ENCODE measurements around the gene TXNDC11.
A peak's percentile ranks its signal among the peaks of the same experiment; 100 is the strongest.

The TXNDC11 gene

DNA sequence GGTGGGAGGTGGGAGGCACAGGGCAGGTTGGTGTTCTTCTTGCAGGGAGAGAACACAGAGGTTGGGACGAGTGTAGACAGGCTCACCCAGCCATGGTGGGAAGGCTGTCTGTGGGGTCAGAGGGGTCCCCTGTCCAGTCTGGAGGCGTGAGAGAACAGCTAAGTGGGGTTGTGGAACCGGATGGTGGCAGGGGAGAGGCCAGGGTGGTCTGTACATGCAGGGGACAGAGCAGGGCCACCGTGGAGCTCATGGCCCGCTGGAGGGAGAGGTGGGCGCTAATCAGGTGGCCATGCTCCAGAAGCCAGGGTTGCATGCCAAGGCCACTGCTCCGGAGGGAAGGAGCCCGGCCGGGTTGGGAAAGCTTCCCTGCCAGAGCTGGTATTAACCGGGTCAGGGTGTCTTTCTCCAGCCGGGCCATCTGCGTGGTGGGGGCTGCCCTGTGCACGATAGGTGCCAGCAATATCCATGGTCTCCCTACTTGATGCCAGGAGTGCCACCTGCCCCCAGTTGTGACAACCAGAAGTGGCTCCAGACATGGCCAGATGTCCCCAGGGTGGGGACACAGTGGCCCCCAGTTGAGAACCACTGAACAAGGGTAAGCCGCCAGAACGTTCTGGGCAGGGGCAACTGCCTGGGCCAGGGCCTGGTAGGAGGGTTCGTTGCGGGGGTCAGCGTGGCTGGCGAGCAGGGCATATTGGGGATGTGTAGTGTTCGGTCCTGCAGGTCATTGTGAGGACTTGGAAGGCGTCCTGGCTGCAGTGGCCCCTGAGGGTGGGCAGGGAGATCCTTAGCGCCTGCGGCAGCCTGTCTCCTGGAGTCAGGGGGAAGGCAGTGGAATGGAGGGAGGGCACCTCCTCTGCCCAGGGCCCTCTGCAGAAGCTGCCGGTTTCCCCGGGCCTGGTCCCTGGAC, 69.3 kb downstream of the TXNDC11 start:
- no peak for DNase-seq

DNA sequence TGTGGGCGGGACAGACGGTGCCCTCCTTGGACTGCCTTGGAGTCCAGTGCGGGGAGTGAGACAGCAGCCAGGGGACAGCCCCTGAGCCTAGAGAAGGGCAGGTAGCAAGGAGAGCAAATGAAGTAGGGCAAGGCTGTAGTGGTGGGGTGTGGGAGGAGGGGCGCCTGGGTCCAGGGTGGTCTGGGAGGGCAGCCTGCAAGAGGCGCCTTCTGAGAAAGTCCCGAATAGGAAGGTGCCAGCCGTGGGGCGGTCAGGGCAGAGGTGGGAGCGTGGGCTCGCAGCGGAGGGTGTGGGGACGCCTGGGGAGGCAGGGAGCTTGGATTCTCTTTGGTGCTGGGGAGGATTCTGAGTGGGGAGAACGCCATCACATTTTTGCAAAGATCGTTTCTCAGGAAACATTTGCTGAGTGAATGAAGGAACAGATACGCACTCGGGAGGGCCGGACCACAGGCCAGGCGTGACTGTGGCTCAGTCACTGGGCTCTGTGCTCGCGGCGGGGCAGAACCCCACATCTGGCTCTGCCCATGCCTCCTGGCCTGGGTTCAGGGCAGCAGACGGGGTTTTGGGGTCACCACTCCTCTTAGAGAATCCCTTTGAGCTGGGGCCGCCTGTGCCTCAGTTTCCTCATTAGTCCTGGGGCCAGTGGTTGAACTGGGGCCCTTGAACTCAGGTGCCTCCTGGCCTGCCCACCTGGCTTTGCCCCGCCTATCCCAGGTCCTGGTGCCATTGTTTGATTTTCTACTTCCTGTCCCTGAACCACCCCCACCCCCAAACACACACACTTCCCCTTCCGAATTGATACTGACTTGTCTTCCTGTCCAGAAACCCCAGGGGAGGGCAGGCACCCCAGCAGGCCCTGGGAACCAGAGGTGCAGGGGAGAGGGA, 70.2 kb downstream of the TXNDC11 start:
- peak; percentile 70 for DNase-seq

DNA sequence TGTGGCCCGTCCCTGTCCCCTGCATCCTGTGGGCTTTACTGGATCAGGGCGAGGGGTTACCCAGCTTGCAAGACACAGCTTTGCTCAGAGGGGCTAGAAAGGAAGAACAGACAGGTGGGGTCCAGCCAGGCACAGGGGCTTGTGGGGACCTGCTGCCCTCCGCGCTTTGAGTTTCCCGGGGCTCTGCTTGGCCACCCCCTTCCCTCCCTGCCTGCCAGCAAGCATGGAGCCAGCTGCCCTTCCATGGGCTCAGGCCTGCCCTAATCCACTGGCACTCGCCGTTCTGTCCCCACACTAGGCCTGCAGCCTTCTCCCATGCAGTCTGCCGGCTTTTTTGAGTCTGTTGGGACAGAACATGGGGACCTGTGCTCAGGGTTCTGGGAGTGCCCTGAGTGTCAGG, 71.0 kb downstream of the TXNDC11 start:
- DNase-seq, result no peak

DNA sequence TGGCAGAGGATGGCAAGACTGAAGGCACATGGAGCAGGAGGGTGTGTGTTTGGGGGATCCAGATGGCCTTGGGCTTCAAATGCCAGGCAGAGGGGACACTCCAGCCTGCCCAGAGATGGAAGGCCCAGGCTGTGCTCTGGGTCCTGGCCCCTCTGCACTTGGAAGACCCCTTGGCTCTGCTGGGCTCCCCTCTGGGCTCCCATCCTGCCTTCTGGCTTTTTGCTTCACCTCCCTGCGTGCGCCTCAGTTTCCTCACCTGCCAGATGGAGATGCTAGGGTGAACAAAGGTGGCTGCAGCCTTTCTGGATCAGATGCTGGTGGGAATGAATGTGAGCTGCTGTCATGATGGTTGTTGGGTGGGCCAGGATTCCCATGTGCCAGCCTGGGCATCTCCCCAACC, 71.4 kb downstream of the TXNDC11 start:
- no peak for DNase-seq

DNA sequence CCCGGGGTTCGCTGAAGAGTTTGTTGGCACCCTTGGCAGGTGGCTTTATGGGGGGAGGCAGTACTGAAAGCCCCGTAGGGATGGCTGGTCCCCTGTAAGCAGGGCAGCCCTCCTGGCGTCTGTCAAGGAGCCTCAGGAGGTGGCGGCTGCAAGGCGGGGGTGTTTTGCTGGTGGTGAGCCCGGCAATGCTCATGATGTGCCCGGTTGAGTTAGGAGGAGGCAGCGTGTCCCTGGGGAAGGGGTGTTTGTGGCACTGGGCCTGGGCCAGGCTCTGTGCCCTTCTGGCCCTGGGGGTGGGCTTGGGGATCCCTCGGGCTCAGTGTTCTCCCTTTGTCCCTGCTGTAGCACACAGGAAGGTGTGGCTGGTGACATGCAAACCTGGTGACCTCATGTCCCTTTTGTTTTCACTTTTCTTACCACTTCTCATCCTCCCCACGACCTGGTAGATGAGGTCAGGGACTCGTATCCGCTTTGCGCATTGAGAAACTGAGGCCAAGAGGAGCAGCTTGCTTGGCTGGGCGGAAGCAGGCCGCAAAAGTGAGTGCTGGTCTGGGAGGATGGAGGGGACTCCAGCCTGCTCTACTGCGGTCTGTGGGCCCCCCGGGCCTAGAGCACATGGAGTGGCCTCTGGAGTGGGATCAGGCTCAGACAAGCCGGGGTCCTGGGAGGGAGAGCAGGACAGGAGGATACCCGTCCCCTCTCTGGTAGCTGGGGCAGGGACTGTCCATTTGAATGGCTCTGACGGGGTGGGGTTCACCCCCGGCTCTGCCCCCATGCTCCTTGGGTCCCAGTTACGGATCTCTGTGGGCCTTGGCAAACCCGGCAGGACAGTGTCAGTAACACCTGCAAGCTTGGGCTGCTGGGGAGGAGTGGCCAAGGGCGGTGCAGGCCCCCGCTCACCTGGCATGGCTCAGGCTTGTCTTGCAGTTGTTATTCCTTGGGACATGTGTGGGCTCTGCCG, 72.2 kb downstream of the TXNDC11 start:
- peak; percentile 38 for DNase-seq

DNA sequence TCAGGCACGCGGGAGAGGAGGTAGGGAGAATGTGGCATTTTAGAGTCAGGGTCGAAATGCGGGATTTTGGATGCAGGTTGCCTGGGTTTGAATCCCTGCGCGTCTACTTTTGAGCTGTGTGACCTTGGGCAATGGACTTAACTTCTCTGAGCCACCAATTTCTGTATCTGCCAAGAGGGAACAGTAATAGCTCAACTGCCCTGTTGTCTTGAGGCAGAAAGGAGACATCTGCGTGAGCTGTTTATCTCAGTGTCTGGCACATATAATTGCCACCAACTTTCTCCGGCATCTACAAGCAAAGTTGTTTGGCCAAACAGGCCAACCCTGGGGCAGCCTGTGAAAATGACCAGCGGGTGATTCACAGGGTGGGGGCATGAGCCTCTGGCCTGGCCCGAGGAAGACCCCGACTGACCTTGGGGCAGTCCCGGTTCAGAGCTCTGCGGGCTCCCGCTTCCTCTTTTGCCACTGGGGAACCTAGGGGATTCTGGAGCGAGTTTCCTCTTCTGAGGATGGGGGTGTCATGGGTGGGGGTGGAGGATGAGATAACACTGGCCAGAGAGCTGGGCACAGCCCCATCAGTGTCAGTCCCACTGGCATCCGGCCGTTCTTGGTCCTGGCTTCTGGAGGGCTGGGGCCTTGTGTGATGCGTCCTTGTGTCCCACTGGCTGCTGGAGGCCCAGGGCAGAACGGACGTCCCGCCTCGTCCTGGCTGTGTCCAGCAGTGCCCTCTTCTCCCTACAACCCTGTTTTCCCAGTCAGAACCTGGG, 73.1 kb downstream of the TXNDC11 start:
- DNase-seq, result peak; percentile 84

DNA sequence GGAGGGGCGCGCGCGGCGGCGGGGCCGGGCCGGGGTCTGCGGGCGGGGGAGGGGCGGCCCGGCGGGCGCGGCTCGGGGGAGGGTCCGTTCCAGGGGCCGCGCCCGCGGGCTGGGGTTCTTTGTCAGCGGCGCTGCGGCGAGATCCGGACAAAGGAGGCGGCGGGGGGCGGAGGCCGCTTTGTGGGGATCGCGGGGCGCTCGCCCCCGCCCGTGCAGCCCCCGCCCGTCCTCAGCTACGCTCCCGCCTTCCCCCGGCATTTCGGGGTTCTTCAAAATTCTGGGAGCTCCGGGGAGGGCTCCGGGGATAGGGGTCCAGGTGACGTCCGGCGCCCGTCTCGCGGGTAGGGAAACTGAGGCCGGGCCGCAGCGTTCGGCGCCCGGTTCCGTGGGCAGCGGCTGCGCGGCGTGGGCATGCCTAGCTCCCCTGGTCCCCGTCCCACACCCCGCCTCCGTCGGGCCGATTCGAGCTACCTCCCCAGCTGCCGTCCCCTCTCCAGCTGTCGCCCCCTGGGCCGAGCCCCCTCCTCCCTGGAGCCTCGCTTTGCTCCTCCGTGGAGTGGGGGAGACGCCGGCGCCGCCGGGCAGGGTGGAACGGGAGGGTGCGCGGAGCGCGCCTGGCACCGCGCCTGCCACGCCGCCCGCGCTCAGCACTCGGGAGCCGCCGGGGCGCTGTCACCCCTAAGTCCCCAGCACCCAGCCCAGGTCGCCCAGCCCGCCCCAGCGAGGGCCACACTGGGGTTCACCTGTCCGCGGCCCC, 73.9 kb downstream of the TXNDC11 start:
- DNase-seq, result no peak

DNA sequence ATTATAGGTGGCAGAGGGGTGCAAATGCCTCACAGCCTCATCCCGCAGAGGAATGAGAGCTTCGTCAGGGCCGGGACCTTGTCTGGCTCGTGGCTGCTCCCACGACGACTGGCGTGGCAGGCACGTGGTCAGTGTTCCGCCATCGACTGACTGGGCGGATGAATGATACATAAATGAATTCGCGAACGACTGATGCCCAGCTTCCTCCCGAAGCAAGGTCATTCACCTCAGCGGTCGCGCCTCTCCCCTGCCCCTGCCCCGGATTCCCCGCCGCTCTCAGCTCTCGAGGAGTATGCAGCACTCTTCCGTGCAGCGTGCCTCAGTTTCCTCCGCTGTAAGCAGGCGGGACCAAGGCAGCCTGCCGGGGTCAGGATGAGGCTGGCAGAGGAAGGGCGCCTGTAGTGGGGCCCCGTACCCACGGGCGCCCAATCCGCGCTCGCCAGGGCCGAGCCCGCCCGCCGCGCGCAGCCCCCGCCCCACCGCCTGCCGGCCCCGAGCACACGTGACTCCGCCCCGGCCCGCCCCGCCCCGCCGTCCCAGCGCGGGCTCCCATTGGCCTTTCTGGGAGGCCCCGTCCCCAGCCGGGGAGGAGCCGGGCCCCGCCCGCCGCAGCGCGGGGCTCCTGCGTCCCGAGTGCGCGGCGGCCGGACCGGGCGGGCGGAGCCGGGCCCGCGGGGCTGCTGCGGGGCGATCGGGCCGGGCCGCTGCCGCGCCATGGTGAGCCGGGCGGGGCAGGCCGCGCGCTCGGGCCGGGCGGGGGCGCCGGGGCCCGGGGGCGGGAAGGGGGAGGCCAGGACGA, 74.6 kb downstream of the TXNDC11 start, which contains the start of gene SNN:
Gene SNN, plus strand, starts transcription at position 632 of the 799 bp plus-strand sequence. CDS start 7,605 bp downstream, outside the sequence.
- DNase-seq, result peak; percentile 86

DNA sequence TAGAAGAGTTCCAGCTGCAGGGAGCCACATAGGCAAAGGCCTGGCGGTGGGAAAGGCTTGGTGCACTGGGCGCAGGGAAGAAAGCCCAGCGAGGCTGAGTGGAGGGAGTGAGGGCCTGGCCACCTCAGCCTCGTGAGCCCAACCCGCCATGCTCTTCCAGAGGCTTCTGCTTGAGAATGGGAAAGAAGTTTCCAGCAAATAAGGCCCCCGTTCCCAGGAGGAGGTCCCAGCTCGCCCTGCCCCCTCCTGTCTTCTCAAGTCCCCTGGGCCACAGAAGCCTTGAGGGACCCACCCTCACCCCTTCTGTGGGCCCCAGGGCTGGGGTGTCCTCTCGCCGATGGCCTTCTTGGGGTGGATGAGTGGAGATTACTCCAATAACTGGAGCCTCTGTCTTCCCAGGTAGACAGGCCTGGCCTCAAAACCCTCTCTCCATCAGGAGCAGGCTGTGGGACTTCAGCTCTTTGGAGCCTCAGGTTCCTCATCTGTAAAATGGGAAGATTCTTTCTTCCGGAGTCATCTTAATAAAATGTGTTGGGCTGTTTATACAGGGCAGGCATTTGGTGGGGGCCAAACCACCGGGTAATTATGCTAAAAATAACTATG, 75.3 kb downstream of the TXNDC11 start:
- no peak for DNase-seq

DNA sequence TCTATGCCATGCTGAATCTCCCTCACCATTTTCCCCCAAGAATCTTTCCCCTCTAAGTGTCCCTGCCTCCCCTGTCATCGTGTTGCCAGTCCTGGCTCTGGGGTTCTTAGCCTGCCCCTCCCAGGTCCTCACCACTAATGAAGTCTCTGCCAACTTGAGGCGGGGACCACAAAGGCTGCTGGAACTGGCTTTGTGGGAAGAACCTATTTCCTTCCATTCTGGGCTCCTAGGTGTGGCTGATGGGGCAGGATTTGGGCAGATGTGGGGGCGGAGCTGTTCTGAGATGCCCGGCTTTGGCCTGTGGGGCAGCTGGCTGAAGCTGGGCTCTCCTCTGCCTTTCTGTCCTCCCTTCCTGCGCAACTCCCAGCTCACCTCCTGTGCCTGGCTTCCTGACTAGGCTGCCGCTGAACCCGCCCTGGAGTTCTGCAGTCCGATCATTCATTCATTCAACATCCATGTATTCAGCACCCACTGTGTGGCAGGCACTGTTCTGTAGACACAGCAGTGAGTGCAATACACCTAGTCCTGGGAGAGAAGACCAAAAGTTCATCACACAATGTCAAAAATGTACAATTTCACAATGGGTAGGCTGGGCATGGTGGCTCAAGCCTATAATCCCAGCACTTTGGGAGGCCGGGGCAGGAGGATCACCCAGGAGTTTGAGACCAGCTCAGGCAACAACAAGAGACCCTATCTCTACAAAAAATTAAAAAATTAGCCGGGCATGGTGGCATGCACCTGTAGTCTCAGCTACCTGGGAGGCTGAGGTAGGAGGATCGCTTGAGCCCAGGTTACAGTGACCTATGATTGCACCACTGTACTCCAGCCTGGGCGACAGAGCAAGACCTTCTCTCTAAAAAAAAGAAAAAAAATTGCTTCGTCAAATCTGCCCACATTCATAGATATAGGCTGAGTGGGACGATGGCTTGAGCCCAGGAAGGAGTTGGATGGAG, 76.3 kb downstream of the TXNDC11 start:
- DNase-seq, result no peak

DNA sequence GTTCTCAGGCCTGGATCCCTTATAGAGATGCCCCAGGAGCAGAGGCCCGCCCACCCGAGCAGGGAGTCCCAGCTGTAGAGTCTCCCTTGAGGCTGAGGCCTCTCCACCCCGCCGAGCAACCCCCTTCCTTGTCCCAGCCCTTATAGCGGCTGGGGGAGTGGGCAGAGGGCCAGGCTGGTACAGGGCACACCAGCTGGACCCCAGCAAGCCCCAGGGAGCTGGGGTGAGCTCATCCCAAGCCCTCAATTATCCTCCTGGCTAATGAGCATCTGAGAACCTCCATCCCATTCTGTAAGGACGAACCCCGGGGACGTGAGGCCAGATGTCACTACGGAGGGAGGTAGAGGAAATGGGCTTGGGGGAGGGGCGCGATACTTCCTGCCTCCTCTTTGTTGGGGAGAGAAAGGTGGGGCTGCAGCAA, 77.6 kb downstream of the TXNDC11 start:
- no peak for DNase-seq

DNA sequence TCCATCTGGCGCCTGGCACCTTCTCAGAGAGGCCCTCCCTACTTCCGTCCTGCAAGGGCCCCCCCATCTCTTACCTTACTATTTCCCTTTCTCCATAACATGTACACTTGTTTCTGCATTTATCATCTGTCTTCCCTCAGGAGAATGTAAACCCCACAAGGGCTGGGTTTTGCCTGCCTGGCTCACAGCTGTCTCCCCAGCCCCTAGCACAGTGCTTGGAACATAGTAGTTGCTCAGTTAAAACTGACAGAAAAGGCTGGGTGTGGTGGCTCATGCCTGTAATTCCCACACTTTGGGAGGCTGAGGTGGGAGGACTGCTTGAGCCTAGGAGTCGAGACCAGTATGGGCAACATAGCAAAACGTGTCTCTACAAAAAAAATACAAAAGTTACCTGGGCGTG, 80.1 kb downstream of the TXNDC11 start:
- DNase-seq, result no peak

DNA sequence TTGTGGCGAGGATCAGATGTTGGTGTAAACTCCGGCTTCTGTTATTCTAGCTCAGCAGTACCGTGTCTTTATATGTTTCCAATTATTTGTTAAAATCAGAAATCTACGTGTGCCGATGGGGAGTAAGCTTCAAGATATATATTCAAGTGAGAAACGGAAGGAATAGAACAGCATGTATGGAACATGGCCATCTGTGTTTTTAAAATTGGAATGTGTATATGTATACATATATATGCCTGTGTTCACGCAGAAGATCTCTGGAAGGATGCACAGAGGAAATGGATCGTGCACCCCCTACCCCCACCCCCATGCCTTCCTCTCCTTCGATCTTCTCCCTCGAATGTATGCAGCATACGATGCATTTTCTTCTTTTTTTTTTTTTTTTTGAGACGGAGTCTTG, 82.1 kb downstream of the TXNDC11 start:
- no peak for DNase-seq

DNA sequence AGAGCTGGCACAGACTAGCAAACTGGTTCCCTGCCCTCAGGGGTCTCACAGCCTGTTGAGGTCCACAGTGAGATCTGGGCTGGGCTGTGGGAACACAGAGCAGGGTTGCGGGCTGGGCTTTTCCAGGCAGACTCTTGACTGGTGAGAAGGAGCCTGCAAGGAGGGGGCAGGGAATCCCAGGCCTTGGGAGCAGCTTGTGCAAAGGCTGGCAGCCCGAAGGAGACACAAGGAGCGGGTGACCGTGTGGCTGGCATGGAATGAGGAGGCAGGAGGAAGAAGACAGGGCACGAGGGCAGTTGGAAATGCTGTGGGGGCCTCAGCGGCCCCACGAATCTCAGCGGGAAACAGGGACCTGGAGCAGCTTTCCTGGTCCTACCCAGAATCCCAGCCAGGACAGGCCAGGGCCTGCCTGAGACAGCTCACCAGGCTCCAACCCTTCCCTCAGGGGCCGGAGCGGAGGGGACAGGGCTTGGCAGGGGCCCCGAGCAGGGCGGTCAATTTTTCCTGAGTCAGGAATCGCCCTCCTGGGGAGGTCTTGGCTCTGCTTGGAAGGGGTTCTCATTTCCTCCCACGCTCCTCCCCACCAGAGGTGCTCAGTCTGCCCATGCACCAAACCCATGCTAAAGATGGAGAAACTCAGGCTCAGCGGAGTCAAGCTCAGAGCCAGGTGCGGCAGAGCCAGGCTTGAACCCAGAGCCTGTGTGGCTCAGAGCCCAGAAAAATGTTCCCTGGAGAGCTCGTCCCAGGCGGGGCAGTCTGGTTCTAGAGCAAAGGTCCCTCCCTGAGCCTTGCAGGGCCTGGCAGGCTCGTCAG, 83.6 kb downstream of the TXNDC11 start:
- no peak for DNase-seq

DNA sequence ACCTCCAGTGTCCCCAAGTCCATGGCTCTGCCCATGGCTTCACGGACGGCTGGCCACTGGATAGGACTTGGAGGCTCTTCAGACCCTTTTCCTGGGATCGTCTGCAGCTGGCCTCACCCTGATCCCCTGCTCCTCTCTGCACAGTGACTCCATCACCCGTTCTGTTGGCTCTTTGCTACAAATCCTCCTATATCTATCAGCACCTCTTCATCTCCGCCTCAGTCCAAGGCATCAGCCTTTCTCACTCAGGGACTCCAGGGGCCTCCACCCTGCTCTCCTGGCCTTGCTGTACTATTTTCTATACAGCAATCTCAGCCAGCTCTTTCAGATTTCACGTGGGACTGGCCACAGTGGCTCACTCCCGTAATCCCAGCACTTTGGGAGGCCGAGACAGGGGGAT, 85.1 kb downstream of the TXNDC11 start:
- no peak for DNase-seq

DNA sequence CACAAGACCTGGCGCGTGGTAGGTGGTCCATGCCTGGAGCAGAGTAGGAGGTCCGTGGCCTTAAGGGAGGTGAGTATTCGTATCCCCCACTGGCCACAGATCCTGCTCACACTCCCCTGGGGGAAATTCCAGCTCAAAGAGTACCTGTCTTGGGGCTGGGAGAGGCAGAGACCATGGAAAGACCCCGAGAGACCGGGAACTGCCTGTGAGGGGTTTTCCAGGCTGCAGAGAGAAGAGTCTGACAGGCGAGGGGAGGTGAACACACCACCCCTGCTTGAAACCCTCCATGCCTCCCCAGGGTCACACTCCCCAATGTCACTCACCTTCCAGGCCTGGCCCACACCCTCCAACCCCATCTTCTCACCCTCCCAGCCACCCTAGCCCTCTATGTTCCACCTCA, 87.0 kb downstream of the TXNDC11 start:
- no peak for DNase-seq

DNA sequence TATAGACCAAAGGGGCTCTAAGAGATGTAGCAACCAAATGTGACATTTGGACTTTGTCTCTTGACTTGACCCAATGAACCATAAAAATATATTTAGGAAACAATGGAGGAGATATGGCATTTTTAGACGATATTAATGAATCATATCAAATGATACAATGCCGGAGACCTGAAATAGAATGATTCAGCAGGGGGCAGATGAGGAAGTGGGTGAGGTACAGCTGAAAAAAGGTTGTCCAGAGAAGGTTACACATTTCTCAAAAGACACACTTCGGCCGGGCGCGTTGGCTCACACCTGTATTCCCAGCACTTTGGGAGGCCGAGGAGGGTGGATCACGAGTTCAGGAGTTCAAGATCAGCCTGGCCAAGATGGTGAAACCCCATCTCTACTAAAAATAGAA, 90.9 kb downstream of the TXNDC11 start:
- DNase-seq, result no peak

Measured in CD4-positive, alpha-beta T cell treated with Interleukin-15 for 1 hour (primary cell).